ENCODE data around the gene KMT5B. TPM values are rescaled to one million over a fixed set of nuclear protein-coding genes. Genes with fewer than 3 reads are reported as not detected.
A peak's percentile ranks its signal among the peaks of the same experiment; 100 is the strongest.

The KMT5B gene
- total RNA-seq (2022) (45.7 and 46.4 TPM in 2 replicates), Bru-seq, nascent RNA (percentile 88 among the genes with signal in this experiment), BruChase-seq, experiment 1, labeled RNA remaining after a 6-hour chase (percentile 78 among the genes with signal in this experiment), BruChase-seq, experiment 2, labeled RNA remaining after a 2-hour chase (percentile 88 among the genes with signal in this experiment)
- long read RNA-seq, partial matches to known transcripts = 57 of 91 reads
- long read RNA-seq, other reads (novel, unspliced or antisense) = 30 of 91 reads

DNA sequence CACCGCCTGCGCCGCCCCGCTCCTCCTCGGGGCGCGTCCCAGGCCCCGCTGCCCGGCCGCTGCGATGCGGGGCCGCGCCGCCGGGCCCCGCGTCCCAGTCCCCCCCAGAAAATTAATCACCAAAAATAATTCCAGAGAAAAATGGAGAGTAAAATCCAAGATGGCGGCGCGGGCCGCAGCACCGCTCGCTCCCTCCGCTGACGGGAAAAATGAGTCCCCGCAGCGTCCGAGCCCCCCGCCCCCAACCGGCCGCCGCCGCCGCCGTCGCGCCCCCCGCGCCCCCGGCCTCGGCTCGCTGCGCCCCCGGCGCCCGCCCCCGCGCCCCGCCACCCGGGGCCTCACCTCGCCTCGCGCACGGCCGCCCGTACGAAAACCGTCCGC, at the start of gene KMT5B:
KMT5B (minus strand) TSS at position 162 of the 381 bp plus-strand sequence. CDS start 23,220 bp downstream, outside the sequence.
- H3K36me3 Mint-ChIP-seq (ENCODE audit: insufficient read depth, unreplicated experiment) = no peaks in the 10 kb centered on the region
- H3K27ac Mint-ChIP-seq (ENCODE audit: low read depth, unreplicated experiment) = peak within 1 kb of the TSS; percentile 84
- peak within 1 kb of the TSS; percentile 91 for H3K4me3 Mint-ChIP-seq (ENCODE audit: unreplicated experiment)
- peaks cover 41% of the 10 kb centered on the region for H3K4me1 Mint-ChIP-seq (ENCODE audit: insufficient read depth, unreplicated experiment)
- H3K27me3 Mint-ChIP-seq (ENCODE audit: insufficient read depth, unreplicated experiment) = peaks cover 11% of the 10 kb centered on the region
- BruUV-seq (replicated peaks) = no TSS peak
- CTCF ChIA-PET = no interaction called here
- intact Hi-C loops (cut with micrococcal nuclease) = no loop called here
- DNase-seq (ENCODE audit: unreplicated experiment) = peak; percentile 32
- no peaks in the 10 kb centered on the region for H3K9me3 Mint-ChIP-seq (ENCODE audit: unreplicated experiment)
- POLR2A ChIA-PET = interaction anchor here (0.7 to 1.4 kb wide), 3 partner anchors 15 to 154 kb away, joined by 3 to 4 read pairs (median 3); no protein-coding TSS in a partner anchor
- TF ChIP-seq CTCF (IDR thresholded peaks at IDR 0.05; ENCODE audit: unreplicated experiment) = no peak

- ChIA-PET POLR2A (no interaction called here), CTCF (interaction anchor here (1.3 to 1.7 kb wide), 2 partner anchors 8 to 36 kb away, joined by 3 to 7 read pairs; no protein-coding TSS in a partner anchor)
- no peak for TF ChIP-seq CTCF (IDR thresholded peaks at IDR 0.05; ENCODE audit: unreplicated experiment)
- no peak for DNase-seq (ENCODE audit: unreplicated experiment)
- intact Hi-C loops (cut with micrococcal nuclease) = no loop called here
- Mint-ChIP-seq H3K9me3 (ENCODE audit: unreplicated experiment) (no peaks in the 10 kb centered on the region), H3K4me1 (ENCODE audit: insufficient read depth, unreplicated experiment) (no peaks in the 10 kb centered on the region), H3K4me3 (ENCODE audit: unreplicated experiment) (no peak overlapping the region), H3K27me3 (ENCODE audit: insufficient read depth, unreplicated experiment) (no peaks in the 10 kb centered on the region), H3K27ac (ENCODE audit: low read depth, unreplicated experiment) (no peak overlapping the region), H3K36me3 (ENCODE audit: insufficient read depth, unreplicated experiment) (peaks cover 38% of the 10 kb centered on the region)
- no TSS peak for BruUV-seq (replicated peaks)
Measured at GRCh38 chr11:68262544-68262827, 49.4 kb upstream of the KMT5B start.

DNA sequence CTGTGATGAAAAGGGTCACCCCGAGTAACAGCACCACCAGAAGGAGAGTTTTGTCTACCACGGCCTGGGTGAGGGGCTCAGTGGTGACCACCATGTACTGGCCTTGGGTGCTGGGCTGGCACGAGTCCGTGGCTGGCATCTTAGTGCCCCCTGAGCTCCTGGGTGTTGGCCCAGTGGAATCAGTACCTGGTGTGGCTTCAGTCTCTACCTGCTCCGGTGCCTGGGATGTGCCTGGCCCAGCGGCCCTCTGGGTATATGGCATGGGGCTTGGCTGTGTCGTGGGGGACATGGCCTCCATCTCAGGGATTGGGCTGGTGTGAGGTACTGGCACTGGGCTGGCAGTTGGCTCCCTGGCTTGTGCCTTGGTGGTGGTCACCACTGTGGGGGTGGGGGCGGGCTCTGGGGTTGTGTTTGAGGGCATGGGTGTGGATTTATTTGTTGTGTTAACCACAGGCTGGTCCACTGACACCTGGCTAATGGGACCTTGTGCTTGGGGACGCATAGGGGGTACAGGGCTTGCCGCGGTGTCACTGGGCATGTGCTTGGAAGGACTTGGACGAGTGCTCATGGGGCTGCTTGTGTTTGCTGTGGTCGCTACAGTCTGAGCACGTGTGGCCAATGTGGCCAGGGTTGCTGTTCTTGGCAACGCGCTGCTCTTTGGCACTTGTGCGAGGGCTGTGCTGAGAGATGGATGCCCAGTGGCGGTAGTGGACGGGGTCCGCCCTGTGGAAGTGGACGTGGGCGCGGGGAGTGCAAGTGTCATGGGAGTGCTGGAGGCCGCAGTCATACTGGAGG, 48.9 kb upstream of the KMT5B start:
- Mint-ChIP-seq H3K4me3 (ENCODE audit: unreplicated experiment) (no peak overlapping the region), H3K4me1 (ENCODE audit: insufficient read depth, unreplicated experiment) (no peaks in the 10 kb centered on the region), H3K36me3 (ENCODE audit: insufficient read depth, unreplicated experiment) (peaks cover 36% of the 10 kb centered on the region), H3K27ac (ENCODE audit: low read depth, unreplicated experiment) (no peak overlapping the region), H3K9me3 (ENCODE audit: unreplicated experiment) (no peaks in the 10 kb centered on the region), H3K27me3 (ENCODE audit: insufficient read depth, unreplicated experiment) (no peaks in the 10 kb centered on the region)
- no peak for DNase-seq (ENCODE audit: unreplicated experiment)
- ChIA-PET POLR2A (interaction anchor here (0.7 kb wide), 1 partner anchor 9 kb away, joined by 6 read pairs; no protein-coding TSS in a partner anchor), CTCF (interaction anchor here (1.0 to 1.3 kb wide), 2 partner anchors 9 to 11 kb away, joined by 3 read pairs; no protein-coding TSS in a partner anchor)
- intact Hi-C loops (cut with micrococcal nuclease) = no loop called here
- no peak for TF ChIP-seq CTCF (IDR thresholded peaks at IDR 0.05; ENCODE audit: unreplicated experiment)
- TSS peak; percentile 45 for BruUV-seq (replicated peaks)

DNA sequence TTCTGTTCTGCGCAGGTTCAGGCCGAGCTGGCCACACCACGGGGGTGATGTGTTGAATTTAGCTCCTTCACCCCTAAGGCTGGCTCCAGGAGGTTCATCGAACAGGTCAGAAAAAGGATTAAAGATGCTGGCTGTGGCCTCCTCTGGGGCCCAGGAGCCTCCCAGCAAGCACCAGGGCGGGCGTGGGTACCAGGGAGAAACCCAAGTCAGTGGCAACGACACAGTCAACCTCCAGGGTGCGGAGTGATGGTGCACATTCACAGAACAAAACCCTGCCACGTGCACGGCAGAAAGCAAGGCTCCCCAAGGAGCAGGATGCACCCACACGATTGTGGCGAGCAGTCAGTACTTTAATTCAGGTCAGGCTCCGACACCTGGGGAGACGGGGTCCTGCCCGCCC, 47.9 kb upstream of the KMT5B start:
- Mint-ChIP-seq H3K36me3 (ENCODE audit: insufficient read depth, unreplicated experiment) (peaks cover 29% of the 10 kb centered on the region), H3K4me3 (ENCODE audit: unreplicated experiment) (no peak overlapping the region), H3K4me1 (ENCODE audit: insufficient read depth, unreplicated experiment) (no peaks in the 10 kb centered on the region), H3K27ac (ENCODE audit: low read depth, unreplicated experiment) (no peak overlapping the region), H3K27me3 (ENCODE audit: insufficient read depth, unreplicated experiment) (no peaks in the 10 kb centered on the region), H3K9me3 (ENCODE audit: unreplicated experiment) (no peaks in the 10 kb centered on the region)
- no peak for TF ChIP-seq CTCF (IDR thresholded peaks at IDR 0.05; ENCODE audit: unreplicated experiment)
- no peak for DNase-seq (ENCODE audit: unreplicated experiment)
- intact Hi-C loops (cut with micrococcal nuclease) = no loop called here
- ChIA-PET CTCF (interaction anchor here (0.6 to 1.0 kb wide), 3 partner anchors 9 to 36 kb away, joined by 3 to 4 read pairs (median 3); no protein-coding TSS in a partner anchor), POLR2A (interaction anchor here (0.7 kb wide), 1 partner anchor 10 kb away, joined by 6 read pairs; no protein-coding TSS in a partner anchor)
- no TSS peak for BruUV-seq (replicated peaks)
